GM12801 (cell line): ENCODE measurements around the gene HOATZ.

ENCODE experiments used
- CTCF ChIP-seq: IDR thresholded peaks from one replicate; pipeline ENCODE4 v1.5.1; 2011; ENCODE audit warnings: control low read depth; ENCODE audit not compliant: insufficient read length; ENCODE audit errors: extremely low read depth

HOATZ gene

GRCh38 chr11:111502611-111503010 lies 12.0 kb upstream of the HOATZ start:
- TF ChIP-seq CTCF = no peak

GRCh38 chr11:111510311-111510710 lies 4.3 kb upstream of the HOATZ start:
- no peak for TF ChIP-seq CTCF

GRCh38 chr11:111512296-111513239 lies 2.0 kb upstream of the HOATZ start, which contains the start of gene BTG4:
Gene BTG4, minus strand, starts transcription at chr11:111512386. Its CDS starts 13,610 bp downstream, at chr11:111498776.
- no peak for TF ChIP-seq CTCF

- TF ChIP-seq CTCF = no peak
These were observed 1.4 kb upstream of the HOATZ start for GRCh38 chr11:111513240-111513605.

- no peak for TF ChIP-seq CTCF
These were observed 1.0 kb downstream of the HOATZ start for GRCh38 chr11:111515591-111515990.

GRCh38 chr11:111518668-111519067 lies 4.1 kb downstream of the HOATZ start:
- TF ChIP-seq CTCF = no peak

GRCh38 chr11:111520560-111520959 lies 6.0 kb downstream of the HOATZ start:
- TF ChIP-seq CTCF = no peak
